Neural progenitor cell (in vitro differentiated cells): Measurements from ENCODE around the gene HELZ2. TPM values are rescaled to one million over a fixed set of nuclear protein-coding genes. Genes with fewer than 3 reads are reported as not detected.

Source experiments
- DNase-seq: peaks from one replicate; pipeline ENCODE4 v3.0.0-alpha.2; 2016; ENCODE audit warnings: low spot score
- H2AFZ ChIP-seq: fragments of 200-600 bp; sonication (generic); replicated peaks from 2 replicates; pipeline ENCODE4 v1.6.1; 2016; ENCODE audit warnings: antibody characterized with exemption
- H3F3A ChIP-seq: fragments of 200-600 bp; sonication (generic); 2 replicates; pipeline ENCODE4 v1.6.1; 2016; ENCODE audit warnings: antibody characterized with exemption, low read depth
- H3K27ac ChIP-seq: fragments of 200-600 bp; sonication (generic); 2 replicates; pipeline ENCODE4 v1.5.1; 2016; ENCODE audit warnings: mild to moderate bottlenecking
- H3K27me3 ChIP-seq: fragments of 200-600 bp; sonication (generic); 2 replicates; pipeline ENCODE4 v1.6.1; 2016; ENCODE audit warnings: mild to moderate bottlenecking, moderate library complexity
- H3K36me3 ChIP-seq: fragments of 200-600 bp; sonication (generic); 2 replicates; pipeline ENCODE4 v1.5.1; 2016
- H3K4me1 ChIP-seq: fragments of 200-600 bp; sonication (generic); 2 replicates; pipeline ENCODE4 v1.6.1; 2016; ENCODE audit warnings: mixed run types
- H3K4me2 ChIP-seq: fragments of 200-600 bp; sonication (generic); 2 replicates; pipeline ENCODE4 v1.6.1; 2016
- H3K4me3 ChIP-seq: fragments of 200-600 bp; sonication (generic); 2 replicates; pipeline ENCODE4 v1.5.1; 2016
- H3K79me2 ChIP-seq: fragments of 200-600 bp; sonication (generic); 2 replicates; pipeline ENCODE4 v1.6.1; 2016; ENCODE audit warnings: low read depth
- H3K9ac ChIP-seq: fragments of 200-600 bp; sonication (generic); 2 replicates; pipeline ENCODE4 v1.6.1; 2016
- H3K9me3 ChIP-seq: fragments of 200-600 bp; sonication (generic); 2 replicates; pipeline ENCODE4 v1.5.1; 2016; ENCODE audit warnings: low read depth
- H4K20me1 ChIP-seq: fragments of 200-600 bp; sonication (generic); 2 replicates; pipeline ENCODE4 v1.6.1; 2016; ENCODE audit warnings: low read depth
- H3K27ac Mint-ChIP-seq: 3 replicates; pipeline ENCODE4 v1.8.0; 2021; ENCODE audit warnings: mixed read lengths
- H3K27me3 Mint-ChIP-seq: 2 replicates; pipeline ENCODE4 v1.8.0; 2022; ENCODE audit warnings: low read depth, mild to moderate bottlenecking, inconsistent platforms, moderate library complexity, mixed read lengths; ENCODE audit not compliant: insufficient read depth
- H3K36me3 Mint-ChIP-seq: 3 replicates; pipeline ENCODE4 v1.8.0; 2021; ENCODE audit warnings: mixed read lengths
- H3K4me1 Mint-ChIP-seq: 3 replicates; pipeline ENCODE4 v1.8.0; 2021; ENCODE audit warnings: mixed read lengths
- H3K4me3 Mint-ChIP-seq: 3 replicates; pipeline ENCODE4 v1.8.0; 2021; ENCODE audit warnings: mild to moderate bottlenecking, moderate library complexity, mixed read lengths
- H3K9me3 Mint-ChIP-seq: 3 replicates; pipeline ENCODE4 v1.8.0; 2020; ENCODE audit warnings: mixed read lengths
- CTCF ChIP-seq: fragments of 200-600 bp; sonication (generic); IDR thresholded peaks from 2 replicates; pipeline ENCODE4 v1.5.1; 2017; ENCODE audit warnings: antibody characterized with exemption, mild to moderate bottlenecking
- EZH2 ChIP-seq: fragments of 200-600 bp; sonication (generic); IDR thresholded peaks from 2 replicates; pipeline ENCODE4 v1.6.1; 2017; ENCODE audit warnings: antibody characterized with exemption, mild to moderate bottlenecking, moderate library complexity
- EZH2phosphoT487 ChIP-seq: fragments of 200-600 bp; sonication (generic); IDR thresholded peaks from 2 replicates; pipeline ENCODE4 v1.6.1; 2017; ENCODE audit warnings: antibody characterized with exemption
- total RNA-seq: library from RNA; depleted of rRNA; stranded (reverse); fragments of >200 nt; gene quantifications from 2 replicates; pipeline ENCODE4 v1.2.3, GENCODE V29; 2015; ENCODE audit warnings: low replicate concordance

The HELZ2 gene
- total RNA-seq, 1 donor from 2014 or later = 2.9 TPM

- H2AFZ ChIP-seq = no peak overlapping the region
- no peak overlapping the region for H3K4me3 ChIP-seq
- H3K4me1 ChIP-seq = peaks cover 12% of the 10 kb centered on the region
- no peaks in the 10 kb centered on the region for H3K79me2 ChIP-seq
- H3K36me3 Mint-ChIP-seq = peaks cover 2% of the 10 kb centered on the region
- H3K27me3 ChIP-seq = peaks cover 9% of the 10 kb centered on the region
- H3K4me1 Mint-ChIP-seq = peaks cover 10% of the 10 kb centered on the region
- H3K36me3 ChIP-seq = no peaks in the 10 kb centered on the region
- H3K27ac ChIP-seq = no peak overlapping the region
- TF ChIP-seq EZH2phosphoT487 = no peak
- no peak for TF ChIP-seq CTCF
- TF ChIP-seq EZH2 = no peak
- no peaks in the 10 kb centered on the region for H3F3A ChIP-seq
- H3K4me3 Mint-ChIP-seq = no peak overlapping the region
- H3K27me3 Mint-ChIP-seq = peaks cover 4% of the 10 kb centered on the region
- no peak overlapping the region for H3K9ac ChIP-seq
- no peaks in the 10 kb centered on the region for H3K9me3 ChIP-seq
- H3K4me2 ChIP-seq = no peak overlapping the region
- no peak for DNase-seq
- H3K27ac Mint-ChIP-seq = no peak overlapping the region
- H4K20me1 ChIP-seq = no peaks in the 10 kb centered on the region
- H3K9me3 Mint-ChIP-seq = peaks cover 2% of the 10 kb centered on the region
These were observed 15.1 kb downstream of the HELZ2 start for GRCh38 chr20:63558804-63559484.

- peaks cover 2% of the 10 kb centered on the region for H3K36me3 Mint-ChIP-seq
- Histone ChIP-seq H3K4me2 (peak overlapping the region; percentile 52), H3K9me3 (no peaks in the 10 kb centered on the region), H3K27ac (no peak overlapping the region), H3K36me3 (no peaks in the 10 kb centered on the region), H4K20me1 (no peaks in the 10 kb centered on the region), H3K27me3 (peaks cover 9% of the 10 kb centered on the region), H3K9ac (no peak overlapping the region), H3K4me3 (no peak overlapping the region), H3F3A (peaks cover 11% of the 10 kb centered on the region), H3K4me1 (peaks cover 12% of the 10 kb centered on the region), H3K79me2 (no peaks in the 10 kb centered on the region), H2AFZ (no peak overlapping the region)
- peak overlapping the region; percentile 93 for H3K27ac Mint-ChIP-seq
- H3K4me1 Mint-ChIP-seq = peaks cover 10% of the 10 kb centered on the region
- DNase-seq = no peak
- no peak for TF ChIP-seq CTCF
- no peak for TF ChIP-seq EZH2
- peaks cover 2% of the 10 kb centered on the region for H3K9me3 Mint-ChIP-seq
- H3K4me3 Mint-ChIP-seq = peak overlapping the region; percentile 71
- H3K27me3 Mint-ChIP-seq = peaks cover 4% of the 10 kb centered on the region
These were observed 16.6 kb downstream of the HELZ2 start for GRCh38 chr20:63557481-63557891.

- no peaks in the 10 kb centered on the region for H3K36me3 ChIP-seq
- H3K27me3 ChIP-seq = peaks cover 9% of the 10 kb centered on the region
- peak overlapping the region; percentile 52 for H3K4me2 ChIP-seq
- no peak overlapping the region for H3K4me3 ChIP-seq
- H3F3A ChIP-seq = peaks cover 16% of the 10 kb centered on the region
- Mint-ChIP-seq H3K27ac (peak overlapping the region; percentile 93), H3K4me3 (peak overlapping the region; percentile 71), H3K9me3 (peaks cover 2% of the 10 kb centered on the region), H3K27me3 (peaks cover 5% of the 10 kb centered on the region), H3K4me1 (peaks cover 10% of the 10 kb centered on the region), H3K36me3 (peaks cover 2% of the 10 kb centered on the region)
- no peak overlapping the region for H2AFZ ChIP-seq
- TF ChIP-seq EZH2phosphoT487 (no peak), EZH2 (no peak), CTCF (no peak)
- H3K27ac ChIP-seq = no peak overlapping the region
- no peak overlapping the region for H3K9ac ChIP-seq
- H3K79me2 ChIP-seq = no peaks in the 10 kb centered on the region
- no peaks in the 10 kb centered on the region for H3K9me3 ChIP-seq
- H4K20me1 ChIP-seq = no peaks in the 10 kb centered on the region
- peak; percentile 83 for DNase-seq
- peaks cover 12% of the 10 kb centered on the region for H3K4me1 ChIP-seq
These were observed 17.1 kb downstream of the HELZ2 start for GRCh38 chr20:63556873-63557478.
